Stromal cell of bone marrow (primary cell): ENCODE results near the gene INPP5A.
A peak's percentile ranks its signal among the peaks of the same experiment; 100 is the strongest.
"Not testable (repeated sequence)": the region's sequence is repeated elsewhere in the genome, so short reads cannot be mapped to it uniquely, and the experiment has no call there.

Experiments used
- DNase-seq: peaks from one replicate; pipeline ENCODE4 v3.0.0-alpha.2; 2012; ENCODE audit warnings: low read depth

Gene INPP5A

GRCh38 chr10:132693676-132694075 lies 156.1 kb downstream of the INPP5A start:
- DNase-seq = no peak

- no peak for DNase-seq
Observed at GRCh38 chr10:132696204-132696603, 158.6 kb downstream of the INPP5A start.

GRCh38 chr10:132696728-132697577 lies 159.4 kb downstream of the INPP5A start:
- no peak for DNase-seq

- DNase-seq = no peak
Observed at GRCh38 chr10:132697578-132698200, 160.1 kb downstream of the INPP5A start.

GRCh38 chr10:132698211-132698751 lies 160.7 kb downstream of the INPP5A start:
- DNase-seq = no peak

GRCh38 chr10:132698761-132699391 lies 161.3 kb downstream of the INPP5A start:
- DNase-seq = no peak

- no peak for DNase-seq
Observed at GRCh38 chr10:132699411-132700155, 162.0 kb downstream of the INPP5A start.

GRCh38 chr10:132700156-132701098 lies 162.8 kb downstream of the INPP5A start:
- DNase-seq = peak; percentile 33

- DNase-seq = no peak
Observed at GRCh38 chr10:132701099-132701845, 163.7 kb downstream of the INPP5A start.

- no peak for DNase-seq
Observed at GRCh38 chr10:132701846-132702190, 164.2 kb downstream of the INPP5A start.

GRCh38 chr10:132702601-132703418 lies 165.2 kb downstream of the INPP5A start:
- no peak for DNase-seq

- no peak for DNase-seq
Observed at GRCh38 chr10:132703419-132704007, 165.9 kb downstream of the INPP5A start.

- DNase-seq = no peak
Observed at GRCh38 chr10:132704008-132704814, 166.6 kb downstream of the INPP5A start.

- DNase-seq = not testable (repeated sequence)
Observed at GRCh38 chr10:132704815-132705064, 167.2 kb downstream of the INPP5A start.

- no peak for DNase-seq
Observed at GRCh38 chr10:132705173-132705572, 167.6 kb downstream of the INPP5A start.

- no peak for DNase-seq
Observed at GRCh38 chr10:132705943-132706342, 168.4 kb downstream of the INPP5A start.

- no peak for DNase-seq
Observed at GRCh38 chr10:132706701-132707100, 169.1 kb downstream of the INPP5A start.

GRCh38 chr10:132707121-132707775 lies 169.7 kb downstream of the INPP5A start:
- DNase-seq = no peak
